Astrocyte (in vitro differentiated cells and primary cell): ENCODE data around the gene MARCHF9. TPM values are rescaled to one million over a fixed set of nuclear protein-coding genes. Genes with fewer than 3 reads are reported as not detected.
"Not testable (repeated sequence)": the region's sequence is repeated elsewhere in the genome, so short reads cannot be mapped to it uniquely, and the experiment has no call there.

Source experiments
- DNase-seq: peaks from one replicate; pipeline ENCODE4 v3.0.0-alpha.2; 2010; ENCODE audit warnings: low read depth
- FAIRE-seq: peaks from 2 replicates; lab custom pipeline; 2011; peaks lifted over from hg19 to GRCh38; lab: Jason Lieb, UNC
- H2AFZ ChIP-seq: 2 replicates; pipeline ENCODE4 v1.6.0; 2012; ENCODE audit warnings: low read depth, low read length, inconsistent platforms
- H3K27ac ChIP-seq: 2 replicates; pipeline ENCODE4 v1.5.1; 2011; ENCODE audit warnings: low read depth, low read length, inconsistent platforms
- H3K27me3 ChIP-seq: 2 replicates; pipeline ENCODE4 v1.6.0; 2011; ENCODE audit warnings: low read length, inconsistent platforms; ENCODE audit not compliant: insufficient read depth
- H3K36me3 ChIP-seq: 2 replicates; pipeline ENCODE4 v1.5.1; 2011; ENCODE audit warnings: low read length, inconsistent platforms; ENCODE audit not compliant: insufficient read depth
- H3K4me1 ChIP-seq: 2 replicates; pipeline ENCODE4 v1.5.1; 2011; ENCODE audit warnings: low read length, inconsistent platforms; ENCODE audit not compliant: insufficient read depth
- H3K4me2 ChIP-seq: 2 replicates; pipeline ENCODE4 v1.6.0; 2012; ENCODE audit warnings: low read length, inconsistent platforms
- H3K4me3 ChIP-seq: 2 replicates; pipeline ENCODE4 v1.5.1; 2011; ENCODE audit warnings: low read depth, mild to moderate bottlenecking, low read length, inconsistent platforms; ENCODE audit not compliant: insufficient read depth
- H3K79me2 ChIP-seq: 2 replicates; pipeline ENCODE4 v1.6.0; 2012; ENCODE audit warnings: mild to moderate bottlenecking, low read length, inconsistent platforms; ENCODE audit not compliant: insufficient read depth
- H3K9ac ChIP-seq: 2 replicates; pipeline ENCODE4 v1.6.0; 2012; ENCODE audit warnings: mild to moderate bottlenecking, low read length, inconsistent platforms
- H3K9me3 ChIP-seq: 2 replicates; pipeline ENCODE4 v1.5.1; 2012; ENCODE audit warnings: low read depth, mild to moderate bottlenecking, low read length, inconsistent platforms; ENCODE audit not compliant: insufficient read depth
- H4K20me1 ChIP-seq: 2 replicates; pipeline ENCODE4 v1.6.0; 2012; ENCODE audit warnings: low read length, inconsistent platforms; ENCODE audit not compliant: insufficient read depth
- H3K27ac Mint-ChIP-seq: one replicate; pipeline ENCODE4 v1.8.0; 2021; ENCODE audit warnings: mild to moderate bottlenecking, mixed read lengths; ENCODE audit not compliant: unreplicated experiment
- H3K27me3 Mint-ChIP-seq: one replicate; pipeline ENCODE4 v1.8.0; 2021; ENCODE audit warnings: low read depth, mixed read lengths; ENCODE audit not compliant: unreplicated experiment
- H3K36me3 Mint-ChIP-seq: one replicate; pipeline ENCODE4 v1.8.0; 2021; ENCODE audit warnings: low read depth, mixed read lengths; ENCODE audit not compliant: unreplicated experiment
- H3K4me1 Mint-ChIP-seq: one replicate; pipeline ENCODE4 v1.8.0; 2021; ENCODE audit warnings: low read depth, mixed read lengths; ENCODE audit not compliant: unreplicated experiment
- H3K4me3 Mint-ChIP-seq: one replicate; pipeline ENCODE4 v1.8.0; 2021; ENCODE audit warnings: mild to moderate bottlenecking, moderate library complexity, mixed read lengths; ENCODE audit not compliant: unreplicated experiment
- H3K9me3 Mint-ChIP-seq: one replicate; pipeline ENCODE4 v1.8.0; 2021; ENCODE audit warnings: mild to moderate bottlenecking, mixed read lengths; ENCODE audit not compliant: unreplicated experiment
- EZH2 ChIP-seq: IDR thresholded peaks from 2 replicates; pipeline ENCODE4 v1.6.1; 2012; ENCODE audit warnings: mild to moderate bottlenecking, low read length, inconsistent platforms; ENCODE audit not compliant: insufficient read depth
- total RNA-seq: library from RNA; stranded (reverse); gene quantifications from 2 replicates; pipeline ENCODE4 v1.2.1, GENCODE V29; 2021
- TF ChIP-seq, protein P1 (sequence below): IDR thresholded peaks from 2 replicates; pipeline ENCODE4 v1.5.1; 2011; ENCODE audit warnings: low read depth, mild to moderate bottlenecking, inconsistent platforms, low read length, moderate library complexity; ENCODE audit not compliant: insufficient read depth

Gene MARCHF9
- total RNA-seq, 1 donor from 2014 or later: 13.0 TPM

GRCh38 chr12:57708296-57708695, 46.6 kb upstream of the MARCHF9 start:
- no peak for TF ChIP-seq EZH2
- H3K4me1 Mint-ChIP-seq: no peaks in the 10 kb centered on the region
- no peak overlapping the region for H3K27ac ChIP-seq
- H3K27me3 ChIP-seq: no peaks in the 10 kb centered on the region
- FAIRE-seq (no peak), DNase-seq (no peak)
- no peak overlapping the region for H3K27ac Mint-ChIP-seq
- no peaks in the 10 kb centered on the region for H3K36me3 ChIP-seq
- no peak overlapping the region for H3K4me3 ChIP-seq
- H4K20me1 ChIP-seq: no peaks in the 10 kb centered on the region
- no peaks in the 10 kb centered on the region for H3K4me1 ChIP-seq
- no peak overlapping the region for H3K4me3 Mint-ChIP-seq
- H3K9me3 ChIP-seq: no peaks in the 10 kb centered on the region
- no peak overlapping the region for H3K9ac ChIP-seq
- H3K4me2 ChIP-seq: no peak overlapping the region
- H3K9me3 Mint-ChIP-seq: peaks cover 6% of the 10 kb centered on the region
- H2AFZ ChIP-seq: no peak overlapping the region
- H3K79me2 ChIP-seq: no peaks in the 10 kb centered on the region
- peaks cover 18% of the 10 kb centered on the region for H3K36me3 Mint-ChIP-seq
- no peaks in the 10 kb centered on the region for H3K27me3 Mint-ChIP-seq

- no peaks in the 10 kb centered on the region for H4K20me1 ChIP-seq
- no peak overlapping the region for H3K9ac ChIP-seq
- Mint-ChIP-seq H3K4me1 (no peaks in the 10 kb centered on the region), H3K9me3 (no peaks in the 10 kb centered on the region), H3K4me3 (no peak overlapping the region), H3K27me3 (no peaks in the 10 kb centered on the region), H3K36me3 (peaks cover 18% of the 10 kb centered on the region), H3K27ac (no peak overlapping the region)
- H3K27me3 ChIP-seq: no peaks in the 10 kb centered on the region
- no peaks in the 10 kb centered on the region for H3K9me3 ChIP-seq
- no peak overlapping the region for H3K27ac ChIP-seq
- peaks cover 14% of the 10 kb centered on the region for H3K36me3 ChIP-seq
- no peak for FAIRE-seq
- H2AFZ ChIP-seq: no peak overlapping the region
- no peak overlapping the region for H3K4me3 ChIP-seq
- no peak for DNase-seq
- TF ChIP-seq, protein P1, sequence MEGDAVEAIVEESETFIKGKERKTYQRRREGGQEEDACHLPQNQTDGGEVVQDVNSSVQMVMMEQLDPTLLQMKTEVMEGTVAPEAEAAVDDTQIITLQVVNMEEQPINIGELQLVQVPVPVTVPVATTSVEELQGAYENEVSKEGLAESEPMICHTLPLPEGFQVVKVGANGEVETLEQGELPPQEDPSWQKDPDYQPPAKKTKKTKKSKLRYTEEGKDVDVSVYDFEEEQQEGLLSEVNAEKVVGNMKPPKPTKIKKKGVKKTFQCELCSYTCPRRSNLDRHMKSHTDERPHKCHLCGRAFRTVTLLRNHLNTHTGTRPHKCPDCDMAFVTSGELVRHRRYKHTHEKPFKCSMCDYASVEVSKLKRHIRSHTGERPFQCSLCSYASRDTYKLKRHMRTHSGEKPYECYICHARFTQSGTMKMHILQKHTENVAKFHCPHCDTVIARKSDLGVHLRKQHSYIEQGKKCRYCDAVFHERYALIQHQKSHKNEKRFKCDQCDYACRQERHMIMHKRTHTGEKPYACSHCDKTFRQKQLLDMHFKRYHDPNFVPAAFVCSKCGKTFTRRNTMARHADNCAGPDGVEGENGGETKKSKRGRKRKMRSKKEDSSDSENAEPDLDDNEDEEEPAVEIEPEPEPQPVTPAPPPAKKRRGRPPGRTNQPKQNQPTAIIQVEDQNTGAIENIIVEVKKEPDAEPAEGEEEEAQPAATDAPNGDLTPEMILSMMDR: no peak
- no peak for TF ChIP-seq EZH2
- no peaks in the 10 kb centered on the region for H3K79me2 ChIP-seq
- H3K4me1 ChIP-seq: no peaks in the 10 kb centered on the region
- no peak overlapping the region for H3K4me2 ChIP-seq
Measured at GRCh38 chr12:57712701-57713100, 42.2 kb upstream of the MARCHF9 start.

- no peak overlapping the region for H3K4me3 ChIP-seq
- H3K4me1 ChIP-seq: no peaks in the 10 kb centered on the region
- Mint-ChIP-seq H3K4me1 (no peaks in the 10 kb centered on the region), H3K9me3 (no peaks in the 10 kb centered on the region), H3K27ac (no peak overlapping the region), H3K27me3 (no peaks in the 10 kb centered on the region), H3K4me3 (no peak overlapping the region), H3K36me3 (peaks cover 21% of the 10 kb centered on the region)
- no peaks in the 10 kb centered on the region for H3K27me3 ChIP-seq
- DNase-seq: no peak
- TF ChIP-seq EZH2: no peak
- TF ChIP-seq, protein P1: no peak
- H3K9ac ChIP-seq: no peak overlapping the region
- H4K20me1 ChIP-seq: no peaks in the 10 kb centered on the region
- no peak for FAIRE-seq
- H3K4me2 ChIP-seq: no peak overlapping the region
- H3K27ac ChIP-seq: no peak overlapping the region
- no peaks in the 10 kb centered on the region for H3K9me3 ChIP-seq
- peaks cover 19% of the 10 kb centered on the region for H3K36me3 ChIP-seq
- H2AFZ ChIP-seq: no peak overlapping the region
- H3K79me2 ChIP-seq: no peaks in the 10 kb centered on the region
Measured at GRCh38 chr12:57713209-57713608, 41.7 kb upstream of the MARCHF9 start.

GRCh38 chr12:57715036-57715748, 39.7 kb upstream of the MARCHF9 start:
- H3K36me3 Mint-ChIP-seq: peaks cover 34% of the 10 kb centered on the region
- H2AFZ ChIP-seq, H3K4me2 ChIP-seq, DNase-seq, H3K4me3 ChIP-seq, H3K79me2 ChIP-seq, H4K20me1 ChIP-seq, H3K27ac ChIP-seq, H3K9ac ChIP-seq, H3K27me3 ChIP-seq, H3K27ac Mint-ChIP-seq, H3K4me1 ChIP-seq, H3K4me3 Mint-ChIP-seq, H3K9me3 ChIP-seq, H3K4me1 Mint-ChIP-seq, FAIRE-seq, H3K27me3 Mint-ChIP-seq, H3K9me3 Mint-ChIP-seq: not testable (repeated sequence)
- H3K36me3 ChIP-seq: peaks cover 28% of the 10 kb centered on the region
